Prostate gland (tissue), 2 donors: ENCODE measurements around the gene NPIPA7.
"Not testable (repeated sequence)": the region's sequence is repeated elsewhere in the genome, so short reads cannot be mapped to it uniquely, and the experiment has no call there.

Source experiments
- POLR2A ChIP-seq: fragments of 450-650 bp; IDR thresholded peaks from one replicate; pipeline ENCODE4 v1.6.1; 2016; ENCODE audit warnings: antibody characterized with exemption, mild to moderate bottlenecking
- TF ChIP-seq, protein P1 (sequence below), 4 experiments: fragments of 200-600 bp in 2 of 4; fragments of 450-650 bp in 2 of 4; sonication (generic) in 2 of 4; IDR thresholded peaks; 1 replicate in 3 of 4; 2 replicates in 1 of 4; pipeline ENCODE4 v1.5.1; 2016 to 2019; ENCODE audit warnings: antibody characterized with exemption in 4 of 4, mild to moderate bottlenecking in 2 of 4, moderate library complexity in 2 of 4

GRCh38 chr16:16364701-16365100 is 14.2 kb upstream of the NPIPA7 start:
- TF ChIP-seq, protein P1, sequence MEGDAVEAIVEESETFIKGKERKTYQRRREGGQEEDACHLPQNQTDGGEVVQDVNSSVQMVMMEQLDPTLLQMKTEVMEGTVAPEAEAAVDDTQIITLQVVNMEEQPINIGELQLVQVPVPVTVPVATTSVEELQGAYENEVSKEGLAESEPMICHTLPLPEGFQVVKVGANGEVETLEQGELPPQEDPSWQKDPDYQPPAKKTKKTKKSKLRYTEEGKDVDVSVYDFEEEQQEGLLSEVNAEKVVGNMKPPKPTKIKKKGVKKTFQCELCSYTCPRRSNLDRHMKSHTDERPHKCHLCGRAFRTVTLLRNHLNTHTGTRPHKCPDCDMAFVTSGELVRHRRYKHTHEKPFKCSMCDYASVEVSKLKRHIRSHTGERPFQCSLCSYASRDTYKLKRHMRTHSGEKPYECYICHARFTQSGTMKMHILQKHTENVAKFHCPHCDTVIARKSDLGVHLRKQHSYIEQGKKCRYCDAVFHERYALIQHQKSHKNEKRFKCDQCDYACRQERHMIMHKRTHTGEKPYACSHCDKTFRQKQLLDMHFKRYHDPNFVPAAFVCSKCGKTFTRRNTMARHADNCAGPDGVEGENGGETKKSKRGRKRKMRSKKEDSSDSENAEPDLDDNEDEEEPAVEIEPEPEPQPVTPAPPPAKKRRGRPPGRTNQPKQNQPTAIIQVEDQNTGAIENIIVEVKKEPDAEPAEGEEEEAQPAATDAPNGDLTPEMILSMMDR (IDR thresholded peaks at IDR 0.05) = not testable (repeated sequence)
- TF ChIP-seq POLR2A = not testable (repeated sequence)
